GM12878 (cell line): ENCODE measurements around the gene HEXIM2. TPM values are rescaled to one million over a fixed set of nuclear protein-coding genes. Genes with fewer than 3 reads are reported as not detected.

Experiments used
- ATAC-seq: fragments of 200-7000 bp; cut with Tn5 transposase; 3 replicates; pipeline ENCODE4 v1.9.1; 2020; ENCODE audit warnings: mild to moderate bottlenecking, moderate library complexity
- BruUV-seq: library from RNA; stranded (reverse); fragments of 400-500 nt; replicated peaks from 2 replicates; lab custom pipeline; 2021; lab: Mats Ljungman, UMichigan
- CTCF ChIA-PET: fragments of 300-600 bp; sonication (Branson Sonifier 250); formaldehyde crosslinking; extraction: SDS; loops from one replicate; lab custom pipeline; 2021; ENCODE audit warnings: inconsistent platforms; lab: Yijun Ruan, JAX
- POLR2A ChIA-PET: fragments of 350-600 bp; formaldehyde crosslinking; extraction: SDS; loops from one replicate; lab custom pipeline; 2021; ENCODE audit warnings: inconsistent platforms; lab: Charles Lee
- RAD21 ChIA-PET: fragments of 300-600 bp; sonication (Branson Sonifier 250); formaldehyde crosslinking; loops from one replicate; lab custom pipeline; 2023; ENCODE audit warnings: antibody characterized with exemption; ENCODE audit not compliant: unreplicated experiment; lab: Charles Lee
- SMC1A ChIA-PET: fragments of 300-600 bp; sonication (Branson Sonifier 250); formaldehyde crosslinking; loops from one replicate; lab custom pipeline; 2023; ENCODE audit not compliant: unreplicated experiment, uncharacterized antibody; lab: Charles Lee
- DNase-seq: peaks from one replicate; pipeline ENCODE4 v3.0.0-alpha.2; 2011; ENCODE audit warnings: low read depth, low spot score
- FAIRE-seq: peaks from 3 replicates; lab custom pipeline; 2011; peaks lifted over from hg19 to GRCh38; lab: Jason Lieb, UNC
- H2AFZ ChIP-seq: 2 replicates; pipeline ENCODE4 v1.6.0; 2011; ENCODE audit warnings: low read depth, low read length, control low read depth; ENCODE audit not compliant: control insufficient read depth
- H3K27ac ChIP-seq: 2 replicates; pipeline ENCODE4 v1.5.1; 2011; ENCODE audit warnings: control low read depth; ENCODE audit not compliant: control insufficient read depth, insufficient read depth
- H3K27me3 ChIP-seq, 2 experiments: replicated peaks in 1 of 2; 2 replicates each; pipeline versions ENCODE4 v1.6.0 to v1.6.1; 2011; ENCODE audit warnings: low read length in 1 of 2; ENCODE audit not compliant: control insufficient read depth in 2 of 2, insufficient read depth in 2 of 2
- H3K36me3 ChIP-seq, 2 experiments: 2 replicates each; pipeline ENCODE4 v1.5.1; 2011; ENCODE audit warnings: low read length in 1 of 2; ENCODE audit not compliant: control insufficient read depth in 2 of 2, insufficient read depth in 2 of 2
- H3K4me1 ChIP-seq: 2 replicates; pipeline ENCODE4 v1.6.1; 2011; ENCODE audit warnings: mild to moderate bottlenecking, low read length, moderate library complexity, mixed read lengths; ENCODE audit not compliant: control insufficient read depth, insufficient read depth
- H3K4me2 ChIP-seq: 2 replicates; pipeline ENCODE4 v1.6.0; 2011; ENCODE audit warnings: control low read depth; ENCODE audit not compliant: control insufficient read depth, insufficient read depth
- H3K4me3 ChIP-seq: fragments of 200-600 bp; sonication (generic); 2 replicates; pipeline ENCODE4 v1.5.1; 2016
- H3K79me2 ChIP-seq: 2 replicates; pipeline ENCODE4 v1.6.0; 2011; ENCODE audit warnings: low read length; ENCODE audit not compliant: control insufficient read depth, insufficient read depth
- H3K9ac ChIP-seq: 2 replicates; pipeline ENCODE4 v1.8.0; 2011; ENCODE audit warnings: low read length, control low read depth, mixed read lengths; ENCODE audit not compliant: control insufficient read depth, insufficient read depth
- H3K9me3 ChIP-seq: replicated peaks from 3 replicates; pipeline ENCODE4 v1.5.1; 2011; ENCODE audit warnings: mild to moderate bottlenecking, low read length; ENCODE audit not compliant: control insufficient read depth, insufficient read depth
- H4K20me1 ChIP-seq: 2 replicates; pipeline ENCODE4 v1.6.0; 2011; ENCODE audit not compliant: control insufficient read depth, insufficient read depth
- BRCA1 ChIP-seq: IDR thresholded peaks from 2 replicates; pipeline ENCODE4 v1.6.1; 2011; ENCODE audit warnings: low read depth, low read length, improper control_type of control experiment
- CBFB ChIP-seq: IDR thresholded peaks from 2 replicates; pipeline ENCODE4 v1.6.1; 2016; ENCODE audit warnings: antibody characterized with exemption, low read depth
- E2F4 ChIP-seq: IDR thresholded peaks from 2 replicates; pipeline ENCODE4 v1.6.1; 2012; ENCODE audit warnings: low read depth, low read length, improper control_type of control experiment
- FOXK2 ChIP-seq: fragments of 450-650 bp; IDR thresholded peaks from 2 replicates; pipeline ENCODE4 v1.6.1; 2017; ENCODE audit warnings: mild to moderate bottlenecking, moderate library complexity
- GABPA ChIP-seq: IDR thresholded peaks from 2 replicates; pipeline ENCODE4 v1.6.1; 2014; ENCODE audit warnings: antibody characterized with exemption, low read depth, mild to moderate bottlenecking, inconsistent platforms
- HCFC1 ChIP-seq: fragments of 150-350 bp; IDR thresholded peaks from 2 replicates; pipeline ENCODE4 v1.6.1; 2014; ENCODE audit warnings: low read length
- IKZF1 ChIP-seq: fragments of 450-650 bp; conservative IDR thresholded peaks from 2 replicates; pipeline ENCODE4 v1.6.1; 2017; ENCODE audit warnings: antibody characterized with exemption, mild to moderate bottlenecking
- IKZF2 ChIP-seq, 2 experiments: fragments of 450-650 bp; IDR thresholded peaks; 2 replicates each; pipeline ENCODE4 v1.6.1; 2017; ENCODE audit warnings: mild to moderate bottlenecking in 2 of 2, moderate library complexity in 2 of 2
- MEF2A ChIP-seq: IDR thresholded peaks from 2 replicates; pipeline ENCODE4 v1.6.1; 2011; ENCODE audit warnings: low read depth, mild to moderate bottlenecking, low read length, moderate library complexity; ENCODE audit not compliant: insufficient read depth
- NBN ChIP-seq: fragments of 450-650 bp; IDR thresholded peaks from 2 replicates; pipeline ENCODE4 v1.6.1; 2016
- NFYA ChIP-seq: IDR thresholded peaks from 2 replicates; pipeline ENCODE4 v1.6.1; 2011; ENCODE audit warnings: low read depth, mild to moderate bottlenecking, low read length, improper control_type of control experiment, borderline replicate concordance
- NR2C2 ChIP-seq: IDR thresholded peaks from 2 replicates; pipeline ENCODE4 v1.6.1; 2011; ENCODE audit warnings: borderline replicate concordance, low read depth; ENCODE audit not compliant: control insufficient read depth, insufficient read length
- POLR2AphosphoS2 ChIP-seq: IDR thresholded peaks from 2 replicates; pipeline ENCODE4 v1.6.1; 2011; ENCODE audit warnings: low read depth, mild to moderate bottlenecking, low read length, improper control_type of control experiment, moderate library complexity
- POLR2AphosphoS5 ChIP-seq: IDR thresholded peaks from 2 replicates; pipeline ENCODE4 v1.6.1; 2011; ENCODE audit warnings: mild to moderate bottlenecking, low read length, inconsistent platforms
- RAD21 ChIP-seq: IDR thresholded peaks from 2 replicates; pipeline ENCODE4 v1.6.1; 2011; ENCODE audit warnings: mild to moderate bottlenecking, low read depth, low read length, moderate library complexity; ENCODE audit not compliant: insufficient read depth
- STAT3 ChIP-seq: IDR thresholded peaks from 2 replicates; pipeline ENCODE4 v1.6.1; 2011; ENCODE audit warnings: low read depth, low read length, improper control_type of control experiment
- SUPT20H ChIP-seq: IDR thresholded peaks from 2 replicates; pipeline ENCODE4 v1.6.1; 2011; ENCODE audit warnings: low read depth, mild to moderate bottlenecking, low read length, moderate library complexity, borderline replicate concordance; ENCODE audit not compliant: control insufficient read depth
- SUZ12 ChIP-seq: fragments of 200-600 bp; sonication (generic); IDR thresholded peaks from one replicate; pipeline ENCODE4 v1.6.1; 2018; ENCODE audit warnings: antibody characterized with exemption, mild to moderate bottlenecking; ENCODE audit not compliant: unreplicated experiment
- ZNF24 ChIP-seq: fragments of 450-650 bp; IDR thresholded peaks from 2 replicates; pipeline ENCODE4 v1.6.1; 2017; ENCODE audit warnings: antibody characterized with exemption, mild to moderate bottlenecking
- ZNF384 ChIP-seq: IDR thresholded peaks from 2 replicates; pipeline ENCODE4 v1.6.1; 2012; ENCODE audit warnings: low read depth, mild to moderate bottlenecking, low read length, improper control_type of control experiment, borderline replicate concordance
- ZNF622 ChIP-seq: fragments of 450-650 bp; IDR thresholded peaks from 2 replicates; pipeline ENCODE4 v1.6.1; 2017; ENCODE audit warnings: mild to moderate bottlenecking, inconsistent platforms
- WGBS: methylation state at CpG from one replicate; pipeline ENCODE4 v1.1.6; 2016; ENCODE audit warnings: low lambda C conversion rate; ENCODE audit not compliant: insufficient replicate concordance, insufficient coverage; ENCODE audit errors: missing lambda C conversion rate; 5-methylcytosine and 5-hydroxymethylcytosine counted together
- in situ Hi-C: fragments of 300-500 bp; cut with MboI; formaldehyde crosslinking; loops from 9 replicates; pipeline ENCODE4 v1.14.3; 2018; ENCODE audit warnings: mixed read lengths
- intact Hi-C: fragments of 100-400 bp; cut with micrococcal nuclease; formaldehyde crosslinking; loops from one replicate; pipeline ENCODE4 v1.14.2; 2022; ENCODE audit not compliant: unreplicated experiment
- polyA plus RNA-seq, 11 experiments: library from polyadenylated mRNA; depleted of rRNA in 4 of 11; unstranded in 6 of 11; stranded (reverse) in 5 of 11; fragments of >200 nt; fragmentation: Nextera tagmentation in 4 of 11; fragmentation: Illumina TruSeq in 1 of 11; extraction: Ambion mirVana in 4 of 11; extraction: Trizol in 1 of 11; gene quantifications; 1 replicate in 1 of 11; 2 replicates in 10 of 11; pipeline versions ENCODE4 v1.2.1 to v1.2.3, GENCODE V29; 2011 to 2016; ENCODE audit warnings: inconsistent platforms in 2 of 11, missing spikeins in 2 of 11, low read depth in 1 of 11
- total RNA-seq, 4 experiments: library from RNA; depleted of rRNA in 3 of 4; stranded (reverse); fragments of >200 nt in 3 of 4; fragmentation: Illumina TruSeq in 1 of 4; extraction: Trizol in 1 of 4; gene quantifications; 2 replicates each; pipeline versions ENCODE4 v1.2.1 to v1.2.3, GENCODE V29; 2013 to 2021

The HEXIM2 gene
- total and polyA plus RNA-seq, 10 of the 15 experiments (the other 5 are each of a cell fraction or from before 2014, with no cell fraction given) = 0.10 to 10.3 (median 6.4) TPM

GRCh38 chr17:45128989-45129388, 32.7 kb upstream of the HEXIM2 start:
- Histone ChIP-seq H3K79me2 (no peaks in the 10 kb centered on the region), H3K27ac (no peak overlapping the region), H3K9ac (no peak overlapping the region), H3K4me2 (no peak overlapping the region), H3K4me3 (no peak overlapping the region), H3K36me3 (no peaks in the 10 kb centered on the region), H3K27me3 (no peaks in the 10 kb centered on the region), H4K20me1 (no peaks in the 10 kb centered on the region), H3K9me3 (no peaks in the 10 kb centered on the region)
- RAD21 ChIA-PET = no interaction called here
- CTCF ChIA-PET = interaction anchor here (0.9 to 9.4 kb wide), 4 partner anchors 62 to 209 kb away, joined by 3 to 82 read pairs (median 6); no protein-coding TSS in a partner anchor
- ATAC-seq (no peak), FAIRE-seq (no peak)
- intact Hi-C loops (no loop called here), in situ Hi-C loops (loop anchor here (10.0 kb wide), 1 partner anchor 354 kb away; no protein-coding TSS in a partner anchor)
- WGBS = 98% methylated on average over 2 of the region's 2 CpGs
- BruUV-seq = no TSS peak
- POLR2A ChIA-PET = no interaction called here
- SMC1A ChIA-PET = no interaction called here
- no peak for TF ChIP-seq POLR2AphosphoS2
- no peak for TF ChIP-seq SUPT20H
- TF ChIP-seq MEF2A = no peak
- TF ChIP-seq NBN = no peak
- TF ChIP-seq ZNF622 = no peak
- TF ChIP-seq IKZF1 = no peak
- TF ChIP-seq NR2C2 = no peak
- TF ChIP-seq BRCA1 = no peak
- TF ChIP-seq, all 136 proteins: peak for 0
- H2AFZ ChIP-seq = no peak overlapping the region
- no peaks in the 10 kb centered on the region for H3K4me1 ChIP-seq
- no peak for DNase-seq

- FAIRE-seq = no peak
- Histone ChIP-seq H3K9me3 (no peaks in the 10 kb centered on the region), H3K27me3 (no peaks in the 10 kb centered on the region), H3K9ac (no peak overlapping the region), H4K20me1 (no peaks in the 10 kb centered on the region), H3K79me2 (no peaks in the 10 kb centered on the region), H3K36me3 (no peaks in the 10 kb centered on the region), H3K27ac (no peak overlapping the region), H3K4me2 (no peak overlapping the region), H3K4me3 (no peak overlapping the region), H2AFZ (no peak overlapping the region), H3K4me1 (no peaks in the 10 kb centered on the region)
- BruUV-seq = no TSS peak
- ChIA-PET POLR2A (interaction anchor here (0.6 kb wide), 1 partner anchor 30 kb away, joined by 4 read pairs; no protein-coding TSS in a partner anchor), CTCF (interaction anchor here (0.9 to 9.4 kb wide), 4 partner anchors 62 to 209 kb away, joined by 3 to 82 read pairs (median 6); no protein-coding TSS in a partner anchor), RAD21 (no interaction called here), SMC1A (no interaction called here)
- WGBS = 80% methylated on average over 10 of the region's 10 CpGs
- no peak for ATAC-seq
- intact Hi-C loops = no loop called here
- no peak for DNase-seq
- in situ Hi-C loops = loop anchor here (10.0 kb wide), 1 partner anchor 355 kb away; no protein-coding TSS in a partner anchor
- TF ChIP-seq GABPA = no peak
- no peak for TF ChIP-seq NFYA
- no peak for TF ChIP-seq CBFB
- no peak for TF ChIP-seq FOXK2
- no peak for TF ChIP-seq ZNF384
- no peak for TF ChIP-seq HCFC1
- no peak for TF ChIP-seq E2F4
- TF ChIP-seq RAD21 = no peak
- TF ChIP-seq POLR2AphosphoS5 = no peak
- TF ChIP-seq IKZF2 (IDR thresholded peaks at IDR 0.05) = no peak
- no peak for TF ChIP-seq STAT3
- TF ChIP-seq SUZ12 = no peak
- TF ChIP-seq ZNF24 = no peak
Observed at GRCh38 chr17:45129426-45129939, 32.2 kb upstream of the HEXIM2 start.
